LHCN-M2 (cell line): Measurements from ENCODE around the gene DYNLT5. TPM values are rescaled to one million over a fixed set of nuclear protein-coding genes. Genes with fewer than 3 reads are reported as not detected.
"Not testable (repeated sequence)": the region's sequence is repeated elsewhere in the genome, so short reads cannot be mapped to it uniquely, and the experiment has no call there.

Experiments used
- DNase-seq: peaks from one replicate; pipeline ENCODE4 v3.0.0-alpha.2; 2012; ENCODE audit warnings: low read depth
- total RNA-seq: library from RNA; depleted of rRNA; stranded (reverse); fragments of >200 nt; gene quantifications from 2 replicates; pipeline ENCODE4 v1.2.3, GENCODE V29; 2014; rRNA removed

DYNLT5 gene
- total RNA-seq, 1 experiment from 2014 or later: 4.9 TPM

GRCh38 chr1:66787641-66788040, 35.4 kb downstream of the DYNLT5 start:
- no peak for DNase-seq

GRCh38 chr1:66788231-66788939, 36.1 kb downstream of the DYNLT5 start:
- DNase-seq: no peak

DNA sequence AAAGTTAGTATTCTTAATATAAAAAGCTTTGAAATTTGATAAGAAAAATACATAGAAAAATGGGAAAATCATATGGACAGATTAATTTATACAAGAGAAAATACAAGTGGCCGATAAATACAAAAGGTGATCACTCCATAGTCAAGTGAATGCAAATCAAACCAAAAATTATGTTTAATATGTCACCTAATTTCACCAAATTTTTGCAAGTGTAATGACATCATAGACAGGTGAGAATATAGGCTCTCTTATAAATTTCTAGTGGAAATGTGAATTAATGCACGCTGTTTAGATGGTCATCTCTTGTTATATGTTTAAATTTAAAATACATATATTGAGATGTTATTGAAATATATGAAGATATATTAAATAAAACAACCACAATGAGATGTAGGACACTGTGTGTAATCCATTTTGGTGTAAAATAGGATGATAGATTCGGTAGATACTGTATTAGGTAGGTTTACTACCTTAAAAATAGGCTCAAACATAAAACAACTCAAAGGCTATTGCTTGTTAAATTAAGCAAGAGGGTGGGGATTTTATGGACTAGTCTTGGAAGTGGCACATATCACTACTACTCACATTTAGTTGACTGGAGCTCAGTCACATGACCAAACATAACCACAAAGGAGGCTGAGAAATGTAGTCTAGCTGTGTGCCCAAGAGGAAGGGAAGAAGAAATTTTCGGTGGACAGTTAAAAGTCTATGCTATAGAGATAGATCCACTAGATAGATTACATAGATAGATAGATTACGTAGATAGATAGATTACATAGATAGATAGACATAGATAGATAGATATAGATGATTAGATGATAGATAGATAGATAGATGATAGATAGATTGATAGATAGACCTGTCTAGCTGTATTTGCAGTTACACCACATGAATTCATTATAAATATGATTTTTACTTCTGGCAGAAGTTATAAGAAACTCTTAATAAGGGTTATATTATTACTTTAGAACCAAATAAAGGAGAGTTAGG, 39.7 kb downstream of the DYNLT5 start:
- no peak for DNase-seq

DNA sequence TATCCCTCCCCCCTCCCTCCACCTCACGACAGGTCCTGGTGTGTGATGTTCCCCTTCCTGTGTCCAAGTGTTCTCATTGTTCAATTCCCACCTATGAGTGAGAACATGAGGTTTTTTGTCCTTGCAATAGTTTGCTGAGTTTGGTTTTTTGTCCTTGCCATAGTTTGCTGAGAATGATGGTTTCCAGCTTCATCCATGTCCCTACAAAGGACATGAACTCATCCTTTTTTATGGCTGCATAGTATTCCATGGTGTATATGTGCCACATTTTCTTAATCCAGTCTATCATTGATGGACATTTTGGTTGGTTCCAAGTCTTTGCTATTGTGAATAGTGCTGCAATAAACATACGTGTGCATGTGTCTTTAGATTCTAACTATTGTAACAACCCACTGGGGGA, 43.6 kb downstream of the DYNLT5 start:
- DNase-seq: not testable (repeated sequence)

- no peak for DNase-seq
Measured at GRCh38 chr1:66809245-66809644, 57.0 kb downstream of the DYNLT5 start.

DNA sequence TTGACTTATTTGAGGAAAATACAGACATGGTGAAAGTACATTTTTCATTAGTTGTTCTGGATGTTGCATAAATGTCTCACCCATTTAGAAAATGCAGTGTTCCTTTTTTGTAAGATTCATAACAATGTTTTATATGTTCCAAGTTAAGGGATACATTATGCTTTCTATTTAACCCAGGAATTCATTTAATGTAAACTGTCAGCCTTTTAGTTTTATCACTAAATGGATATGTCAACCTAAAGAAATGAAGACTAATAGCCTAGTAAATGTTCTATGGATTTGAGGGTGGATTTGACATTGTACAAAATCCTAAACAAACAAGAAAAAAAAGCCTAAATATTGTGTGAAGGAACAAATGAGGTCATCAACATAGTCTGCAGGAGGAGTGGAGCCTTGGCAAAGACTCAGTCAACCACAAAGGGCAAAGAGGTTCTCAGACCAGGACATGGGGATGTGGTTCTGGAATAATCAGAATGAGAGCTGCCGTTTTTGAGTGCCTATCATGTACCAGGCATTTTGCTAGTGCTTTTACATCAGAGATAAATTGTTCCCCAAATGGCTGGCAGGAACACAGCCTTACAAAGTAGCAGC, 57.6 kb downstream of the DYNLT5 start:
- peak; percentile 91 for DNase-seq

GRCh38 chr1:66824771-66825170, 72.5 kb downstream of the DYNLT5 start:
- DNase-seq: no peak

Other genes starting within 250 kb of the DYNLT5 start
- 3.6 and 4.3 TPM in 2 replicates for gene SGIP1, start 218.3 kb upstream of the DYNLT5 start, total RNA-seq
- not detected in 2 replicates for gene INSL5, start 48.8 kb downstream of the DYNLT5 start, total RNA-seq
- 2.4 and 3.6 TPM in 2 replicates for gene DNAI4, start 172.4 kb downstream of the DYNLT5 start, total RNA-seq
- gene MIER1, start 172.5 kb downstream of the DYNLT5 start, total RNA-seq: 33.4 and 34.2 TPM in 2 replicates